ENCODE data around the gene CORO1C. TPM values are rescaled to one million over a fixed set of nuclear protein-coding genes. Genes with fewer than 3 reads are reported as not detected.

Gene CORO1C
- total and polyA plus RNA-seq, 9 of the 15 experiments (the other 6 are each of a cell fraction or from before 2014, with no cell fraction given) = 55.2 to 280 (median 150) TPM

DNA sequence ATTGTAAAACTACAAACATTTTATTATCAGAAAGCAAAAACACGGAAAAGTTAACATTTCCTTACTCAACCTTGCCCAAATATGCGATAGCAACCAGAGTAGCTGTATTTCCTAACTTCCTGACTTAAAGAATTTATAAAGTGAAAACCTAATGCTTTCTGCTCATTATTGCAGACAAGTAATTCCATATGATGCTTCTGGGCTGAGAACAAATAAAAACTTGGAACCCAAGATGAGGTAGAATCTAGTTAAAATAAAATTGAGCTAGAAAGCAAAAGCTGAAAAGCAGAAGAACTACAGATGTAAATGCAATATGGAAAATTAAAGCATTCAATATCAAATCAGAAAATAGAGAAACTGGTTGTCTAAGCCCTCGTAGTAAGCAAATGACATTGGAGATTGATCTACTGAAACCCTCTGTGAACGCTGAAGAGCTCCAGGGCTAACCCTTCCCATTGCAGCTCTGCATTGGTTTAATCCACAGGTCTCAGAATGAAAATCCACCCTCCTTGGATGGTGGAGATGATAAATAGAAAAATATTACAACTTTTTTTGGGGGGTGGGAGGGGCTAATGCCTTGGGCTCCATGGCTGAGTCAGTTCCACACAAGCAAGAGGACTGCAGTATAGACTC lies 40.7 kb downstream of the CORO1C start (continued):
- TF ChIP-seq ELF1 (tag; IDR thresholded peaks at IDR 0.05) (0 out of 2 replicates have a peak, but pooled peaks have one; percentile 38), ZNF668 (CRISPR knock-in tag; IDR thresholded peaks at IDR 0.05) (no peak), ZNF431 (CRISPR knock-in tag; IDR thresholded peaks at IDR 0.05) (no peak), SIRT6 (IDR thresholded peaks at IDR 0.05; ENCODE audit: low read depth, low read length) (no peak), MYC (IDR thresholded peaks at IDR 0.05; ENCODE audit: low read depth, low read length) (no peak), MYC (CRISPR knock-in tag; IDR thresholded peaks at IDR 0.05; ENCODE audit: borderline replicate concordance, low read depth) (0 out of 2 replicates have a peak, but pooled peaks have one; percentile 11), CTBP1 (IDR thresholded peaks at IDR 0.05; ENCODE audit: borderline replicate concordance) (no peak), SMARCC2 (IDR thresholded peaks at IDR 0.05; ENCODE audit: low read depth) (0 out of 2 replicates have a peak, but pooled peaks have one; percentile 24), MAFF (IDR thresholded peaks at IDR 0.05; ENCODE audit: low read length) (no peak), ZNF408 (CRISPR knock-in tag; IDR thresholded peaks at IDR 0.05; ENCODE audit: low read depth) (no peak), SOX6 (IDR thresholded peaks at IDR 0.05) (no peak), SRSF3 (IDR thresholded peaks at IDR 0.05; ENCODE audit: insufficient read depth, low read length) (no peak), NR1H2 (CRISPR knock-in tag; IDR thresholded peaks at IDR 0.05) (no peak), GABPB2 (CRISPR knock-in tag; conservative IDR thresholded peaks at IDR 0.05) (no peak), DDX20 (tag; IDR thresholded peaks at IDR 0.05; ENCODE audit: low read depth) (no peak), MXI1 (IDR thresholded peaks at IDR 0.05; ENCODE audit: low read depth, low read length) (no peak)
- TF ChIP-seq, protein P1, sequence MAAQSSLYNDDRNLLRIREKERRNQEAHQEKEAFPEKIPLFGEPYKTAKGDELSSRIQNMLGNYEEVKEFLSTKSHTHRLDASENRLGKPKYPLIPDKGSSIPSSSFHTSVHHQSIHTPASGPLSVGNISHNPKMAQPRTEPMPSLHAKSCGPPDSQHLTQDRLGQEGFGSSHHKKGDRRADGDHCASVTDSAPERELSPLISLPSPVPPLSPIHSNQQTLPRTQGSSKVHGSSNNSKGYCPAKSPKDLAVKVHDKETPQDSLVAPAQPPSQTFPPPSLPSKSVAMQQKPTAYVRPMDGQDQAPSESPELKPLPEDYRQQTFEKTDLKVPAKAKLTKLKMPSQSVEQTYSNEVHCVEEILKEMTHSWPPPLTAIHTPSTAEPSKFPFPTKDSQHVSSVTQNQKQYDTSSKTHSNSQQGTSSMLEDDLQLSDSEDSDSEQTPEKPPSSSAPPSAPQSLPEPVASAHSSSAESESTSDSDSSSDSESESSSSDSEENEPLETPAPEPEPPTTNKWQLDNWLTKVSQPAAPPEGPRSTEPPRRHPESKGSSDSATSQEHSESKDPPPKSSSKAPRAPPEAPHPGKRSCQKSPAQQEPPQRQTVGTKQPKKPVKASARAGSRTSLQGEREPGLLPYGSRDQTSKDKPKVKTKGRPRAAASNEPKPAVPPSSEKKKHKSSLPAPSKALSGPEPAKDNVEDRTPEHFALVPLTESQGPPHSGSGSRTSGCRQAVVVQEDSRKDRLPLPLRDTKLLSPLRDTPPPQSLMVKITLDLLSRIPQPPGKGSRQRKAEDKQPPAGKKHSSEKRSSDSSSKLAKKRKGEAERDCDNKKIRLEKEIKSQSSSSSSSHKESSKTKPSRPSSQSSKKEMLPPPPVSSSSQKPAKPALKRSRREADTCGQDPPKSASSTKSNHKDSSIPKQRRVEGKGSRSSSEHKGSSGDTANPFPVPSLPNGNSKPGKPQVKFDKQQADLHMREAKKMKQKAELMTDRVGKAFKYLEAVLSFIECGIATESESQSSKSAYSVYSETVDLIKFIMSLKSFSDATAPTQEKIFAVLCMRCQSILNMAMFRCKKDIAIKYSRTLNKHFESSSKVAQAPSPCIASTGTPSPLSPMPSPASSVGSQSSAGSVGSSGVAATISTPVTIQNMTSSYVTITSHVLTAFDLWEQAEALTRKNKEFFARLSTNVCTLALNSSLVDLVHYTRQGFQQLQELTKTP (IDR thresholded peaks at IDR 0.05; ENCODE audit: low read depth in 1 of 2, partially characterized antibody in 2 of 2) = peak in 1 of 2 experiments; percentile 13
- TF ChIP-seq, protein P2, sequence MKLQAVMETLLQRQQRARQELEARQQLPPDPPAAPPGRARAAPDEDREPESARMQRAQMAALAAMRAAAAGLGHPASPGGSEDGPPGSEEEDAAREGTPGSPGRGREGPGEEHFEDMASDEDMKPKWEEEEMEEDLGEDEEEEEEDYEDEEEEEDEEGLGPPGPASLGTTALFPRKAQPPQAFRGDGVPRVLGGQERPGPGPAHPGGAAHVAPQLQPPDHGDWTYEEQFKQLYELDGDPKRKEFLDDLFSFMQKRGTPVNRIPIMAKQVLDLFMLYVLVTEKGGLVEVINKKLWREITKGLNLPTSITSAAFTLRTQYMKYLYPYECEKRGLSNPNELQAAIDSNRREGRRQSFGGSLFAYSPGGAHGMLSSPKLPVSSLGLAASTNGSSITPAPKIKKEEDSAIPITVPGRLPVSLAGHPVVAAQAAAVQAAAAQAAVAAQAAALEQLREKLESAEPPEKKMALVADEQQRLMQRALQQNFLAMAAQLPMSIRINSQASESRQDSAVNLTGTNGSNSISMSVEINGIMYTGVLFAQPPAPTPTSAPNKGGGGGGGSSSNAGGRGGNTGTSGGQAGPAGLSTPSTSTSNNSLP (IDR thresholded peaks at IDR 0.05; ENCODE audit: borderline replicate concordance, low read depth, low read length) = no peak
- TF ChIP-seq, protein P3, sequence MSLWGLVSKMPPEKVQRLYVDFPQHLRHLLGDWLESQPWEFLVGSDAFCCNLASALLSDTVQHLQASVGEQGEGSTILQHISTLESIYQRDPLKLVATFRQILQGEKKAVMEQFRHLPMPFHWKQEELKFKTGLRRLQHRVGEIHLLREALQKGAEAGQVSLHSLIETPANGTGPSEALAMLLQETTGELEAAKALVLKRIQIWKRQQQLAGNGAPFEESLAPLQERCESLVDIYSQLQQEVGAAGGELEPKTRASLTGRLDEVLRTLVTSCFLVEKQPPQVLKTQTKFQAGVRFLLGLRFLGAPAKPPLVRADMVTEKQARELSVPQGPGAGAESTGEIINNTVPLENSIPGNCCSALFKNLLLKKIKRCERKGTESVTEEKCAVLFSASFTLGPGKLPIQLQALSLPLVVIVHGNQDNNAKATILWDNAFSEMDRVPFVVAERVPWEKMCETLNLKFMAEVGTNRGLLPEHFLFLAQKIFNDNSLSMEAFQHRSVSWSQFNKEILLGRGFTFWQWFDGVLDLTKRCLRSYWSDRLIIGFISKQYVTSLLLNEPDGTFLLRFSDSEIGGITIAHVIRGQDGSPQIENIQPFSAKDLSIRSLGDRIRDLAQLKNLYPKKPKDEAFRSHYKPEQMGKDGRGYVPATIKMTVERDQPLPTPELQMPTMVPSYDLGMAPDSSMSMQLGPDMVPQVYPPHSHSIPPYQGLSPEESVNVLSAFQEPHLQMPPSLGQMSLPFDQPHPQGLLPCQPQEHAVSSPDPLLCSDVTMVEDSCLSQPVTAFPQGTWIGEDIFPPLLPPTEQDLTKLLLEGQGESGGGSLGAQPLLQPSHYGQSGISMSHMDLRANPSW (CRISPR knock-in tag; IDR thresholded peaks at IDR 0.05) = no peak
- TF ChIP-seq, protein P4, sequence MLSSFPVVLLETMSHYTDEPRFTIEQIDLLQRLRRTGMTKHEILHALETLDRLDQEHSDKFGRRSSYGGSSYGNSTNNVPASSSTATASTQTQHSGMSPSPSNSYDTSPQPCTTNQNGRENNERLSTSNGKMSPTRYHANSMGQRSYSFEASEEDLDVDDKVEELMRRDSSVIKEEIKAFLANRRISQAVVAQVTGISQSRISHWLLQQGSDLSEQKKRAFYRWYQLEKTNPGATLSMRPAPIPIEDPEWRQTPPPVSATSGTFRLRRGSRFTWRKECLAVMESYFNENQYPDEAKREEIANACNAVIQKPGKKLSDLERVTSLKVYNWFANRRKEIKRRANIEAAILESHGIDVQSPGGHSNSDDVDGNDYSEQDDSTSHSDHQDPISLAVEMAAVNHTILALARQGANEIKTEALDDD (IDR thresholded peaks at IDR 0.05) = no peak
